Stimulated activated CD8-positive, alpha-beta memory T cell treated with anti-CD3 and anti-CD28 coated beads, Interleukin-15, amount 100 ng/mL, for 4 hours (primary cell): ENCODE measurements around the gene RPS15A.
"Not testable (repeated sequence)": the region's sequence is repeated elsewhere in the genome, so short reads cannot be mapped to it uniquely, and the experiment has no call there.

ENCODE experiments used
- DNase-seq, 2 donors: peaks; one replicate each; pipeline ENCODE4 v3.0.0-alpha.2; 2020; ENCODE audit warnings: low read depth in 2 of 2

Gene RPS15A

GRCh38 chr16:18797746-18798145 is 7.6 kb upstream of the RPS15A start:
- no peak for DNase-seq

DNA sequence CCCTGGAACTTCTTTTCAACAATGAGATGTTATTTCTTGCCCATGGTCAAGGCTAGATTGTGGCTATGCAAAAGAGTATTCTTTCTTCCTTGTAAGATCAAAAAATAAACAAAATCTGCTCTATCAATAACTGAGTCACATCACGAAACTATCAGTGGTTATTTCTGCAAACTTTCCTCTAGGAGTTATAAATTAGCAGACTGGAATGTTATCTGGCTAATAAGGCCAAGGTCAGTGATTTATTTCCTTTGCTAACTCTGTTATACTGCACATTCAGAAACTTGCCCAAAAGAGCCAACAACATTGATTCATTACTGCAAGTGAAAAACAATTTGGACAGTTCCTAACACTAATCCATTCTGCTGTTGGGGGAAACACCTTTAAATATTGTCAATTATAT is 6.2 kb upstream of the RPS15A start:
- DNase-seq: no peak

- DNase-seq: no peak
Observed at GRCh38 chr16:18792836-18793433, 2.8 kb upstream of the RPS15A start.

GRCh38 chr16:18789515-18789849 is 652 bp downstream of the RPS15A start:
- no peak for DNase-seq

GRCh38 chr16:18788828-18789514 is 1.2 kb downstream of the RPS15A start:
- no peak for DNase-seq

DNA sequence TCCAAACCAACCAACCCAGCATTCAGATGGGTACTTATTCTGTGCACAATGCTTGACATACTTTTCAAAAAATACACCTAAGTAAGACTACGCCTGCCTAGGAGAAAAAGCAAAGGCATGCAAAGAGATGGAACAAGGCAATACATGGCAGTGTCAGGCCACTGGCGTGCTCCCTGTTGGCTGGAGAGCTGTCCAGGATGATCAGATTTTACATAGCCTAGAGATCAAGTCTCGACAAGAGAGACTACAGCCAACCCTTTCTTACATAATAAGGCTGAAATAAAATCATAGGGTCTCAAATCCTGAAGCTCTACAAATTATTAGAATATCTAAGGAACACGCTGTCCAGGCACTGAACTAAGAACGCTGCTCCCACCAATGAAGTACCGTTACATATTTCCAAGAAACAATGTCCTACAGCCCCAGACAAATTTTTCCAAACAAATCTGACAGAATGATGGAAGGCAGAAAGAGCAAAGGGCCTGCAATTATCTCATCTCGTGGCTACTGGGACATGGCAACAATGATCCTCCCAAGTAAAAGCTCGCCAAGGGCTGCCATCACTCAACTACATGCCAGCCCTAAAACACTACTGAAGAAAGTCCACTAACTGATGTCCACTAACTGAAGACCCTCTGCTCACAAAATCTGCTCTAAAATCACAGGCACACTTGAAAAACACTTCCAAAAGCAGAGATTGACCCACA is 5.1 kb downstream of the RPS15A start:
- DNase-seq: no peak

GRCh38 chr16:18783430-18784341 is 6.4 kb downstream of the RPS15A start:
- DNase-seq: no peak

DNA sequence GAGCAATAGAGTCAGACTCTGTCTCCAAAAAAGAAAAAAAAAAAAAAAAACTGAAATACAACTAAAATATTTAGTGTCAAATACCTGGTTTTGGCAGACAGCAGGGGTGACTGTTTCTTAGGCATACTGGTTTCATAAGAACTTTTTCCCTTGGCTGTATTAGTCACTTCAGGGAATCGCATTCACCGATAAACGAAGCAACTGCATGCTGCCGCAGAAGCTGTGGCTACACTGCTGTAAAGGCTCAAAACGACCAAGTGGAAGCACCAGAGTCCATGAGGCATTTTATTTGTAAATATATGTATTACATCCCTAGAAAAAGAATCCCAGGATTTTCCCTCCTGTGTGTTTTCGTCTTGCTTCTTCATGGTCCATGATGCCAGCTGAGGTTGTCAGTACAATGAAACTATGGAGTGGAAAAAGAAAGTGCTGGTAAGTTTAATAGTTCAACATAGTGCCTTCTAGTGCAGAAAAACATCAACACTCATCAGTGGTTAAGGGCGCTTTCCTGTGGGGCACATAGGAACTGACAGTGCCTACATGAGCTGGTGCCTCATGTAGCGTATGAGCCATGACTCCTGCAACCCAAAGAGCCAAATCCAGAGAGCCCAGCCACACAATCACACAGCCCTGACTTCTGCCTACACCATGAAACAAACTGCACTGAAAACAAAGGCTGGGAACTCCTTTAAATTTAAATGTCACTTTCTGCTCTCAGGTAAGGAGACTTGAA is 7.3 kb downstream of the RPS15A start:
- DNase-seq: no peak

GRCh38 chr16:18781232-18781631 is 8.9 kb downstream of the RPS15A start:
- not testable (repeated sequence) for DNase-seq

GRCh38 chr16:18780460-18781026 is 9.6 kb downstream of the RPS15A start:
- DNase-seq: not testable (repeated sequence)

DNA sequence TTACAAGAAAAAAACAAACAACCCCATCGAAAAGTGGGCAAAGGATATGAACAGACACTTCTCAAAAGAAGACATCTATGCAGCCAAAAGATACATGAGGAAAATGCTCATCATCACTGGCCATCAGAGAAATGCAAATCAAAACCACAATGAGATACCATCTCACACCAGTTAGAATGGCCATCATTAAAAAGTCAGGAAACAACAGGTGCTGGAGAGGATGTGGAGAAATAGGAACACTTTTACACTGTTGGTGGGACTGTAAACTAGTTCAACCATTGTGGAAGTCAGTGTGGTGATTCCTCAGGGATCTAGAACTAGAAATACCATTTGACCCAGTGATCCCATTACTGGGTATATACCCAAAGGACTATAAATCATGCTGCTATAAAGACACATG is 12.5 kb downstream of the RPS15A start:
- DNase-seq: not testable (repeated sequence)

DNA sequence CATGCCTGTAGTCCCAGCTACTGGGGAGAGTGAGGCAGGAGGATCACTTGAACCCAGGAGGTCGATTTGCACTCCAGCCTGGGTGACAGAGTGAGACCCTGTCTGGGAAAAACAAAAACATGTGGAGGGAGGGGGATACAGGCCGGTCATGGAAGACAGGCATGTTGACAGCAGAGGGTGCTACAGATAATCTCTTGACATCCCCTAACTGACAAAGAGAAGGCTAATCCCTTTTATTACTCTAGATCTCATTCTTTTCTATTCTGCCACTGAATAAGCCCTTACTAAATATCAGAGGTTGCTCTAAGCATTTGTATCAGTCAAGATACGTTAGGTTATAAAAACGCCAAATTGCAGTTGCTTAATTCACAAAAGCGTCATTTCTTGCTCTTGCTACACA is 13.8 kb downstream of the RPS15A start:
- DNase-seq: not testable (repeated sequence)

GRCh38 chr16:18774651-18775050 is 15.5 kb downstream of the RPS15A start:
- not testable (repeated sequence) for DNase-seq

- not testable (repeated sequence) for DNase-seq
Observed at GRCh38 chr16:18772171-18772570, 18.0 kb downstream of the RPS15A start.

GRCh38 chr16:18770336-18770962 is 19.7 kb downstream of the RPS15A start:
- DNase-seq: not testable (repeated sequence)

DNA sequence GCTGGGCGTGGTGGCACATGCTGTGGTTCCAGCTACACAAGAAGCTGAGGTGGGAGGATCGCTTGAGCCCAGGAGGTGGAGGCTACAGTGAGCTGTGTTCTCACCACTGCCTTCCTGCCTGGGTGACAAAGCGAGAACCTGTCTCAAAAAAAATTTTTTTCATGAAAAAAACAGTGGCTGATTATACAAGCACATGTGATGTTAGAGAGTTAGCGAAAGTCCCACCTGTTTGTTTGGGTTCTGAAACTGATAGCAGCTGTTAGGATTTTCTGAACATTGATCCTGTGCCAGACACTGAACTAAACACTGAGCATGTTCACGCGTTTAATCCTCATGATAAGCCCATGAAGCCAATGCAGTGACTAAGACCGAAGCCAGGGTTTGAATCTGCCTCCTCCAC is 22.9 kb downstream of the RPS15A start:
- DNase-seq: not testable (repeated sequence)

GRCh38 chr16:18762713-18763112 is 27.4 kb downstream of the RPS15A start:
- DNase-seq: not testable (repeated sequence)

DNA sequence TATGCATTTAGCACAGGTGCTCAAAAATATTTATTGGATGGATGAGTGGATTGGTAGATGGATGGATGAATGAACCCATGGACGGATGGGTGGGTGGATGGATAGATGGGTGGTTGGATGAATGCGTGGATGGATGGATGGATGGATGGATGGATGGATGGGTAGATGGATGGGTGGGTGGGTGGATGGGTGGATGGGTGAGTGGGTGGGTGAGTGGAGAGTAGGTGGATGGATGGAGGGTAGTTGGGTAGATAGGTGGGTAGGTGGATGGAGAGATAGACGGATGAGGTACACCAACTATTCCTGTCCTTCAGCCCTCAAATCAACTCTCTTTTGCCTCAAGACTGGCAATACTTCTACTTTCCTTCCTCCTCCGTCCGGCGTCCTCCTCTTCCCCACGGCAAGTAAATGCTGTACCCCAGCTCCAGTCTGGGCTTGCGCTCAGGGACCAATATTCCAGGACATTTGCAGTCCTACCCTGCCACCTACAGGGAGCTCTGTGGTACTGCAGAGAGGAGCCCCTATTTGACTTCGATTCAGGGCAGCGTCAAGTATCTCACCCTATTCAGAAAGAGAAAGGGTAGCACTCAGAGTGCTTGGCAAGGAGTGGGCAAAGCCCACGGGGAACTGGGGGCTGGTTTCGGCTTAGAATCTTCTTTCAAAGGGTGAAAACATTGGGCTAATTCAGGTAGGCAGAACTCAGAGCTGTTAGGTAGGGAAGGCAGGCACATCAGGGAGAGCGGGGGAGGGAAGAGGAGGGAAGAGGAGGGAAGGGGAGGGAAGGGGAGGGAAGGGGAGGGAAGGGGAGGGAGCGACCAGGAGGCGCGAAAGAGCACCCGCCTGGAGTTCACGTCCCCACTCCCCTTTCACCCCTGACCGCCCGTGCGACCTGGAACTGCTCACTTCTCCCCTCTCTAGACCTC is 30.3 kb downstream of the RPS15A start:
- peak; percentile 12 to 23 for DNase-seq

GRCh38 chr16:18757960-18758660 is 32.0 kb downstream of the RPS15A start:
- DNase-seq: not testable (repeated sequence)
